ENCODE data around the gene ACBD4.

The ACBD4 gene

GRCh38 chr17:45117848-45118646 lies 17.4 kb upstream of the ACBD4 start:
- in situ Hi-C loops (cut with MboI; ENCODE audit: low sequenced_read_pairs), result no loop called here

DNA sequence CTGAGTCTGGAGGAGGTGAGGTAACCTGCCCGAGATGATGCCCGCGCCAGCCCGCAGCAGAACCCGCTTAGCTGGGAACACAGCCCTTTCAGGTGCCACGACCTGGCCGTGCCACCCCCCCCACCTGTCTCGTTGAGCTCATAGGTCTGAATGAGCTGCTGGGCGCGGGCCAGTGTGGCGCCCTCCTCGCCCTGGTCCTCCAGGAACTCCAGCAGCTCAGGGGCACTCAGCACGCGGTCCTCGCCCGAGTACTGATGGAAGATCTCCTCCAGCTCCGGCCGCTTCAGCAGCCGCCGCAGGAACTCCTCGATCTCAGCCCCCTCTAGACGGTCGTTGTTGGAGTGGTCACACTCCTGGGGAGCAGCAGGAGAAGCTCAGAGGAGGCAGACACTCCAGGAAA lies 16.8 kb upstream of the ACBD4 start:
- in situ Hi-C loops (cut with MboI; ENCODE audit: low sequenced_read_pairs), result no loop called here

GRCh38 chr17:45119964-45120363 lies 15.5 kb upstream of the ACBD4 start:
- in situ Hi-C loops (cut with MboI; ENCODE audit: low sequenced_read_pairs), result loop anchor here (10.0 kb wide), 1 partner anchor 345 kb away; no protein-coding TSS in a partner anchor

- in situ Hi-C loops (cut with MboI; ENCODE audit: low sequenced_read_pairs), result loop anchor here (10.0 kb wide), 1 partner anchor 346 kb away; no protein-coding TSS in a partner anchor
These were observed 14.9 kb upstream of the ACBD4 start for GRCh38 chr17:45120558-45120957.

- in situ Hi-C loops (cut with MboI; ENCODE audit: low sequenced_read_pairs), result loop anchor here (10.0 kb wide), 1 partner anchor 346 kb away; no protein-coding TSS in a partner anchor
These were observed 14.4 kb upstream of the ACBD4 start for GRCh38 chr17:45121055-45121454.

DNA sequence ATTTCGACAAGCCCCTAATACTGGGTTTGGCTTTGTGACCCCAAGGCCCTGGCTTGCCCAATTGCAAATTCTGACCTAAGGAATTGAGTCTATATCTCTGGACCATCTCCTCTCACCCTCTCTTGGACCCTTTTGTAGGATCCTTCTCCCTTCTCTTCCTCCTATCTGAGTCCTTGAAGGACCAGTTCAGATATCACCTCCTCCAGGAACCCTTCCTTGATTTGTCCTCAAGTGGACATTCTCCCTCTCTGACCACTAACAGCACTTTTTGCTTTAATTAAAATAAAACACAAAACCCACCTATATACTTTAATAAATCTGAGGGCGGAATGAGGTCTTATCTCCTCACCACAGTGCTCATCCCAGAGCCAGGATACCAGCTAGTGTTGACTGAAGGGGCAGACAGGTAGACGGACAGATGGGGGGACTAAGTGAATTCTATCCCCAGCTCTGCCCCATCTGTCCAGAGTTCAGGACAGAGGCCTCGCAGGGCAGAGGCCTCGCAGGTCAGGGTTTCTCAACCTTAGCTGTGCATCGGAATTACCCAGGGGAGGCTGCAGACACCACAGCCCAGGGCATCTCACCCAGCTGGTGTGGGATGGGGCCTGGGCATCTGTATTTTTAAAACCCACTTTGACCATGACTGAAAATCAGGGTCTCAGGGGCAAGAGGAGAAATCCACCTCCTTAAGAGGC lies 12.3 kb upstream of the ACBD4 start:
- in situ Hi-C loops (cut with MboI; ENCODE audit: low sequenced_read_pairs), result loop anchor here (10.0 kb wide), 1 partner anchor 348 kb away; no protein-coding TSS in a partner anchor

DNA sequence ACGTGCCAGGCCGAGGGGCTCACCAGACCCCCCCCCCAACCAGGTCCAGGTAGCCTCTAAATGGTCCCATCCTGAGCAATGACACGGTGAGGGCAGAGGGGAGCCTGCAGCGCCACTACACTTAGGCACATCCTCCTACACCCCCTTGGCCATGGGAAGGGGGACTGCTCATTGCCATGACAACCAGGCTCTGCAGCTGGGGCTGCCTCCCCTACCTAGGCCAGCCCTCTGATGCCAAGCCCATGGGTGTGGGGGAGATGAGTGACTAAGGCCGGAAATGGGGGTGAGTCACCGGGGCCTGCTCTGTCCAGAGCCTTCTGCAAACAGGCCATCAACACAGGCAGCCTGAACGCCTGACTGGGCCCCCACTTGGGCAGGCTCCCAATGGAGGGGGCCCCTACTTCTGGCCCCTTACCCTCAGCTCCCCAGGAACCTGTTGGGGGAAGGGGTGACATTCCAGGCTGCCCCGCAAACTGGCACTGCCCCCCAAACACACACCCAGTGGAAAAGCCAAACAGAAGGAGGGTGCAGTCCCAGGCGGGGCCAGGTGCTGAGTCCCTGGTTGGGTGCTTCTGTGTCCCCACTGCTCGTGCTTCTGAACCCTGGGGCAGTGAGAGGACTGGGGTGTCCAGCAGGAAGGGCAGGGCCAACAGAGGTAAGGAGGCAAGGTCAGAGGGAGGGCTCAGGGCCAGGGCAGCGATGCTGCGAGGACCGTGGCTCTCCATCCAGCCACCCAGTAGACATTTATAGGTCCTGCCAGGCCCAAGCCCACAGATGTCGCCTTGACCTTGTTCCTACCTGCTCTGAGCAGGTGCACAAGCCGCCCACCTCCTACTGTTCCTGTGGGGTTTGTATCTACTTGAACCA lies 11.3 kb upstream of the ACBD4 start:
- in situ Hi-C loops (cut with MboI; ENCODE audit: low sequenced_read_pairs), result loop anchor here (10.0 kb wide), 1 partner anchor 349 kb away; no protein-coding TSS in a partner anchor

DNA sequence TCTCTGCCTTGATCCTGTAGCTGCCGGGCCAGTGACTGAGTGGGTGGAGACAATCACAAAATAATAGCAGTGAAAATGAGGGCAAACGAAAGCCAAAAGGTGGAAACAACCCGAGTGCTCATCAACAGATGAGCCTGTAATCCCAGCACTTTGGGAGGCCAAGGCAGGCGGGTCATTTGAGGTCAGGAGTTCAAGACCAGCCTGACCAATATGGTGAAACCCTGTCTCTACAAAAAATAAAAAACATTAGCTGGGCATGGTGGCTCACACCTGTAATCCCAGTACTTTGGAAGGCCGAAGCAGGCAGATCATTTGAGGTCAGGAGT lies 10.7 kb upstream of the ACBD4 start:
- in situ Hi-C loops (cut with MboI; ENCODE audit: low sequenced_read_pairs), result loop anchor here (10.0 kb wide), 1 partner anchor 350 kb away; no protein-coding TSS in a partner anchor

DNA sequence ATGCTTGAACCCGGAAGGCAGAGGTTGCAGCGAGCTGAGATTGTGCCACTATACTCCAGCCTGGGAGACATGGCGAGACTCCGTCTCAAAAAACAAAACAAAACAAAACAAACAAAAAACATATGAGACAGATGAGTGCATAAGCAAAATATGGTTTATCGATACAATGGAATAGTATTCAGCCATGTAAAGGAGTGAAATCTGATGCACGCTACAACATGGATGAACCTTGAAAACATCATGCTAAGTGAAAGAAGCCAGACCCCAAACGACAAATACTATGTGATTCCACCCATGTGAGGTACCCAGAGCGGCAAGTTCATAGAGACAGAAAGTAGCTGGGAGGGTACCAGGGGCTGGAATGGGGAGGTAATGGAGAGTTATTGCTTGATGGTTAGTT lies 10.0 kb upstream of the ACBD4 start:
- in situ Hi-C loops (cut with MboI; ENCODE audit: low sequenced_read_pairs), result loop anchor here (10.0 kb wide), 1 partner anchor 351 kb away; no protein-coding TSS in a partner anchor

GRCh38 chr17:45127207-45127547 lies 8.3 kb upstream of the ACBD4 start:
- in situ Hi-C loops (cut with MboI; ENCODE audit: low sequenced_read_pairs), result loop anchor here (10.0 kb wide), 1 partner anchor 352 kb away; no protein-coding TSS in a partner anchor

DNA sequence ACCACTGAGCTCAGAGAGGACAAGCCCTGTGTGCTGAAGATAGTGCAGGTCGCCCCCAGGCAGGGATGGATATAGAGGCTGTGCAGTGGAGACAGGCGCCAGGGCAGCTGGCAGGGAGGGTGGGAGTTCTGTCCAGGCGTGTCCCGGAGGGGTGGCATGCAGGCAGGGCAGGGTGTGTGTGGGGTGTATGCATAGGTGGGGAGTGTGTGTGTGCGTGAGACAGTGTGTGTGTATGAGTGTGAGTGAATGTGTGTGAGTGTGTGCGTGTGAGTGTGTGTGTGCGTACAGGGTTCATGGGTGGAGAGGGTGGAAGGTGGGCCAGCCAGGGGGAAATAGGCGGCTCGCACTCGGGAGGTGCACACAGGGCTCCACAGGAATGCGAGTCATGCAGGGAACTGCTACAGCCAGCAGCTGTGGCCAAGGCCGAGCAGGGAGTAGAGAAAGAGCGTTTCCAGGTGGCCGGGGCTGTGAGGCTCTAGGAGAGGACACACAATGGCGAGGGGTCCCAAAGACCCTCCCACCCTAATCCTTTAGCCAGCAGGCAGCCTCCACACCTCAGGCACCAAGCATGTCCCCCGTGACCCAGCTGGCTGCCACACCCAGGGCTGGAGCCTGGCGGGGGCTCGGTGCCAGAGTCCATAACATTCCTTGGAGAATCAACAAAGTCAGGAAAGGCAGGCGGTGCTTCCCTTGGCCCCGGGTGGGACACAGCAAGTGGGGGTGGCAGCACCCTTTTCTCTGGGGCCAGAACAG lies 7.8 kb upstream of the ACBD4 start:
- in situ Hi-C loops (cut with MboI; ENCODE audit: low sequenced_read_pairs), result loop anchor here (10.0 kb wide), 1 partner anchor 353 kb away; no protein-coding TSS in a partner anchor

DNA sequence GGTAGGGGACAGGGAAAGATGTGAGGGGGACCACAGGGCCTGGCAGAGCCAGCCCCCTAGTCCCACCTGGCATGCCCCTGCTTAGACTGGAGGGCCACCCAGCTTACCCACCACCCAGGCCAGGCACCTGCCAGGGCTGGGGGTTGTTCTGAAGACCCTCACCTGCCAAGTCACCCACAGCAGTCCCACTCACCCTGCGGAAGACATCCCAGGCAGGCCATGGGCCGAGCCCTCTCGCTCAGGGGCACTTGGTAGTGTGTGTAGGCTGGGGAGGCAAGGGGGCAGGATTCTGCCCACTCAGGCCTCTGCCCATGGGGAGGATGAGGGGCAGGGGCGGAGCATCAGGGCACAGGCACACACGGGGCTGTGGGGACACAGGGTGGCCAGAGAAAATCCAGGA lies 7.2 kb upstream of the ACBD4 start:
- in situ Hi-C loops (cut with MboI; ENCODE audit: low sequenced_read_pairs), result loop anchor here (10.0 kb wide), 1 partner anchor 354 kb away; no protein-coding TSS in a partner anchor

DNA sequence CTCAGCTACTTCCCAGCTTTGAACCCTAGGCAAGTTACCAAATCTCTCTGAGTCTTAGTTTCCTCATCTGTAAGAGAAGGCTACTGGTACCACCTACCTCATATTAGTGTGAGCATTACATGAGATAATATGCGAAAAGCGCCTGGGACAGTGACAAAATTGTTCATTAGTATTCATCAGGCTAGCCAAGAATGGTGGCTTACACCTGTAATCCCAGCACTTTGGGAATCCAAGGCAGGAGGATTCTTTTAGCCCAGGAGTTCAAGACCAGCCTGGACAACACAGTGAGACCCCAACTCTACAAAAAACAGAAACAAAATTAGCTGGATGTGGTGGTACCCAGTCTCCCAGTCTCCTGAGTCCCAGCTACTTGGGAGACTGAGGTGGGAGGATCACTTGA lies 6.5 kb upstream of the ACBD4 start:
- in situ Hi-C loops (cut with MboI; ENCODE audit: low sequenced_read_pairs), result loop anchor here (10.0 kb wide), 1 partner anchor 354 kb away; no protein-coding TSS in a partner anchor

GRCh38 chr17:45129426-45129939 lies 6.0 kb upstream of the ACBD4 start:
- in situ Hi-C loops (cut with MboI; ENCODE audit: low sequenced_read_pairs), result loop anchor here (10.0 kb wide), 1 partner anchor 355 kb away; no protein-coding TSS in a partner anchor

DNA sequence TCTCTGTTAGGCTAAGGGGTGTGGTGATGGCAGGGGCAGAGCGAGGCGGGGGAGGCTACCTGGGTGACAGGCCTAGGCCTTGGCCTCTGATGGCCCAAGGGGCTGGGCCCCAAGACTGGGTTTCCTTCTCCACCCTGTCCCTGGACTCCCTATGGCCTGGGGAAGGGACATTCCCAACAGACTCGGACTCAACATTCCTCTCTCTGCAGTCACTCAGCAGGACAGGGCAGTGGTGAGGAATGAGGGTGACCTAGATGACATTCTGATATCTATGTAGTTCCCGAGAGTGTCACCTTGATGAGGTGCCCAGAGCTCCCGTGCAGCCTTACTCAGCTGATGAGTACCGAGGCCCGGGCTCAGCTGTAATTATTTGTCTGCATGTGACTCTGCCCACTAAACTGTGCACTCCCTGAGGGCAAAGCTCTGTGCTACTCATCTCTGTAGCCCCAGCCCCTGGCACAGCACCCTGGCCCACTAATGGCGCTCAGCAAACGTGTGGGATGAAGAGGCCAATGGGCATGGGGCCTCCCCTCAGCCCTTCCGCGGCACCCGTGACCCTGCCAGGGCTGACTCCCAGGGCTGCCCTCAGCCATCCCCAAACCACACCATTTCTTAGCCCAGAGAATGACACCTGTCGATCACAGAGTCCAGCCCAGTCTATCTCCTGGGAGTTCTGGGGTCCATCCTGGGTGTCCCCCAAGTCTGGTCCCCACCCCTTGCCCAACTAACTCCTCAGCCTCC lies 5.4 kb upstream of the ACBD4 start:
- in situ Hi-C loops (cut with MboI; ENCODE audit: low sequenced_read_pairs), result loop anchor here (10.0 kb wide), 1 partner anchor 355 kb away; no protein-coding TSS in a partner anchor

DNA sequence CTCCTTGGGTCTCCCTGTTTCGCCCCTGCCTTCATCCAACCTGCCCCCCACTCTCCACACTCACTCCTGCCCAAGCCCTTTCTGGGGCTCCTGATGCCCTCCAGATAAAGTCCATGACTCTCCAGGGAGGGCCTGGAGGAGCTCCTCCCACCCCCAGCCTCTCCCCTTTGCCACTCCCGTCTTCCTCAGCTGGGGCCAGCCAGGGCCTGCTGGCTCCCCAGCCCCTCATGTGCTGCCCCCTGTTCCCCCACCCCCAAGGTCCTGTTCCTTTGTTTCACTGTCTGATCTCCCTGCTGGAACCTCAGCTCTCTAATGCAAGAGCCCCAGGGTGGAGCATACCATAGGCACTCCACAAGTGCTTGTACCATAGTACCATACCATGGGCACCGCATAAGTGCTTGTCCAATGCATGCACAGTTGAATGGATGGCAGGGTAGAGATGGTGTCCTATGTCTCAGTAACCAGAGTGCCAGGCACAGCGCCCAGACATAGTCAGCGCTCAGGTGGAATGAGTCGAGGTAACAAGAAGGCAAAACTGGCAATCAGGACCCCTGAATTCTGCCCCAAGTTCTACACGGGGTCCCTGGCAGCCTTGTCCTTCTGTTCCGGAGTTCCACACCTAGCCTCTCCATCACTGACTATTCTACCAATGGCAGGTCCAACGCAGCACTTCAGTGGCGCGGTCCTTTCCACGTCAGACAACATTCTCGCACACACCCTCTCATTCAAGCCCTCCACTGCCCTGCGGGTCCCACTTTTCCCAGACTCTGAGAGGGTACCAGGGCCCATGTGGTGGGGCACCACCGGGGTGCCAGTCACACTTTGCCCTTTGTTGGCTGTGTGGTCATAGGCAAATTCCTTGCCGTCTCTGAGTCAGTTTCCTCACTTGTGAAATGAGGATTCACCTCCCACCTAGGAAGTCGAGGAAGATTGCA lies 4.5 kb upstream of the ACBD4 start:
- in situ Hi-C loops (cut with MboI; ENCODE audit: low sequenced_read_pairs), result no loop called here

GRCh38 chr17:45131616-45132319 lies 3.7 kb upstream of the ACBD4 start:
- in situ Hi-C loops (cut with MboI; ENCODE audit: low sequenced_read_pairs), result no loop called here

DNA sequence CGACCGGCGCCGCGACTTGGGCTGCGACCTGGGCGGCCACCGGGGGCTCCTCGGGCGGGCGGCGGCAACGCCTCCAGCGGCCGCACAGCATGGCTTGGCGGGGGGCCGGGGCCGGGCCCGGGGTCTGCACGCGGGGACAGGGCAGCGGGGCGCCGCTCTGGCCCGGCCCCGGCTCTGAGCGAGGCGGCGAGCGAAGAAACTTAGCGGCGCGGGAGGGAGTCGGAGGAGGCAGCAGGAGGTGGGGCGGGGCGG lies 3.2 kb upstream of the ACBD4 start, which contains the start of gene PLCD3:
PLCD3 (minus strand) TSS at position 196 of the 252 bp plus-strand sequence; CDS start at position 91, 105 bp downstream.
- in situ Hi-C loops (cut with MboI; ENCODE audit: low sequenced_read_pairs), result no loop called here
